Spinal cord (tissue), 10 donors: ENCODE results near the gene BBLN. TPM values are rescaled to one million over a fixed set of nuclear protein-coding genes. Genes with fewer than 3 reads are reported as not detected.
A peak's percentile ranks its signal among the peaks of the same experiment; 100 is the strongest.
"Not testable (repeated sequence)": the region's sequence is repeated elsewhere in the genome, so short reads cannot be mapped to it uniquely, and the experiment has no call there.

Source experiments
- DNase-seq, 6 donors: peaks; one replicate each; pipeline versions ENCODE4 v3.0.0 to v3.0.0-alpha.2; 2013 to 2015; ENCODE audit warnings: low spot score in 6 of 6, low read depth in 4 of 6
- H3K27ac ChIP-seq: one replicate; pipeline ENCODE4 v1.5.1; 2013; ENCODE audit warnings: low read depth, low read length, control low read depth
- H3K27me3 ChIP-seq: one replicate; pipeline ENCODE4 v1.6.1; 2013; ENCODE audit warnings: low read length; ENCODE audit not compliant: control insufficient read depth, insufficient read depth
- H3K36me3 ChIP-seq: one replicate; pipeline ENCODE4 v1.6.1; 2013; ENCODE audit warnings: low read length; ENCODE audit not compliant: control insufficient read depth, insufficient read depth
- H3K4me1 ChIP-seq: one replicate; pipeline ENCODE4 v1.6.1; 2013; ENCODE audit warnings: low read length; ENCODE audit not compliant: control insufficient read depth, insufficient read depth
- H3K4me3 ChIP-seq: one replicate; pipeline ENCODE4 v1.5.1; 2013; ENCODE audit warnings: low read depth, low read length, control low read depth
- H3K9me3 ChIP-seq: one replicate; pipeline ENCODE4 v1.6.1; 2013; ENCODE audit warnings: low read length; ENCODE audit not compliant: control insufficient read depth, insufficient read depth
- WGBS: methylation state at CpG from one replicate; pipeline ENCODE4 v1.1.5; 2013; ENCODE audit warnings: missing lambda C conversion rate; ENCODE audit not compliant: insufficient coverage; 5-methylcytosine and 5-hydroxymethylcytosine counted together
- polyA plus RNA-seq, 2 donors: library from polyadenylated mRNA; unstranded; fragments of 120-200 nt; gene quantifications; one replicate each; pipeline ENCODE4 v1.2.1, GENCODE V29; 2013; ENCODE audit not compliant: insufficient read length in 2 of 2
- total RNA-seq, 2 donors: library from RNA; depleted of rRNA in 1 of 2; stranded (reverse); fragments of 120-200 nt in 1 of 2; fragments of >200 nt in 1 of 2; gene quantifications; one replicate each; pipeline versions ENCODE4 v1.2.3 to v1.2.4, GENCODE V29; 2013 to 2014
- donor health status: healthy.

Gene BBLN
- total and polyA plus RNA-seq, 4 donors = 35.6 to 210 (median 174) TPM

DNA sequence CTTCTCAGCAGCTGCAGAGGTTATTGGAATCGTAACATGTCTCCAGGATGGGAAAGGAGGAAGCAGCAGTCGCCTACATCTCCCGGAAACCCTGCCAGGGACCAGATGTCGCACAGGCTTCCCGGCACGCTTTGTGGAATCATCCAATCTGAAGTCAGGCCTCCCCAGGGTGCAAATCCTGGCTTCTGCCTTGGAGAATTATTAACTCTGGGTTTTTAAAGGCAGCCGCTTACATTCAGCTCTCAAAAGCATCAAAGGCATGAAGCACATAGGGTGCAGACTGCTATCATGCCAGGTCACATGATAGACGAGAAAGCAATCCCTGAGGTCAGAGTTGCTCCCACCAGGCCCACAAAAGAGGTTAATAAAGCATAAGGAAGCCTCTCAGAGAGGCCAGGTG, 27.9 kb upstream of the BBLN start:
- peak in 3 of 6 donors; percentile 11 to 89 (median 54) for DNase-seq
- H3K9me3 ChIP-seq, H3K27ac ChIP-seq, H3K4me3 ChIP-seq, H3K27me3 ChIP-seq, H3K36me3 ChIP-seq: not testable (repeated sequence)
- WGBS = 13% methylated on average over 8 of the region's 8 CpGs
- H3K4me1 ChIP-seq = peaks cover 25% of the 10 kb centered on the region

DNA sequence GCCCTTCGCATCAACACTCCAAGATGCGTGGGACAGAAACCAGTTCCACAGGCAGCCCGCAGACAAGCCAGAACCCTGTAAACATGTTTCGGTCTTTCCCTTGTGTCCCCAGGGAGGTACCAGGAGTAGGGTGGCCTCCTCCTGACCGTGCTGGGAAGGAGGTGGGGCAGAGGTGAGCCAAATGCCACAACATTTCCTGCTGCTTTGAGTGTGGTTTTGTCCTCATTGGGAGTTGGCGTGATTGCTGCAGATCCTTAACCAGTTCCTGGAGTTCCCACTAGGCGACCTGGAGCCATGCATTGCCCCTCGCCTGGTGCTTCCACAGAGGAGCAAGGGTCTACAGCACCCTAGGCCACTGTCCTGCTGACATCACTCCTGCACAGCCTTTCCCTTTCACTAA, 24.5 kb upstream of the BBLN start:
- peaks cover 12% of the 10 kb centered on the region for H3K4me1 ChIP-seq
- DNase-seq, H3K9me3 ChIP-seq, H3K27me3 ChIP-seq, H3K27ac ChIP-seq, H3K36me3 ChIP-seq, H3K4me3 ChIP-seq: not testable (repeated sequence)
- 68% methylated on average over 8 of the region's 8 CpGs for WGBS

DNA sequence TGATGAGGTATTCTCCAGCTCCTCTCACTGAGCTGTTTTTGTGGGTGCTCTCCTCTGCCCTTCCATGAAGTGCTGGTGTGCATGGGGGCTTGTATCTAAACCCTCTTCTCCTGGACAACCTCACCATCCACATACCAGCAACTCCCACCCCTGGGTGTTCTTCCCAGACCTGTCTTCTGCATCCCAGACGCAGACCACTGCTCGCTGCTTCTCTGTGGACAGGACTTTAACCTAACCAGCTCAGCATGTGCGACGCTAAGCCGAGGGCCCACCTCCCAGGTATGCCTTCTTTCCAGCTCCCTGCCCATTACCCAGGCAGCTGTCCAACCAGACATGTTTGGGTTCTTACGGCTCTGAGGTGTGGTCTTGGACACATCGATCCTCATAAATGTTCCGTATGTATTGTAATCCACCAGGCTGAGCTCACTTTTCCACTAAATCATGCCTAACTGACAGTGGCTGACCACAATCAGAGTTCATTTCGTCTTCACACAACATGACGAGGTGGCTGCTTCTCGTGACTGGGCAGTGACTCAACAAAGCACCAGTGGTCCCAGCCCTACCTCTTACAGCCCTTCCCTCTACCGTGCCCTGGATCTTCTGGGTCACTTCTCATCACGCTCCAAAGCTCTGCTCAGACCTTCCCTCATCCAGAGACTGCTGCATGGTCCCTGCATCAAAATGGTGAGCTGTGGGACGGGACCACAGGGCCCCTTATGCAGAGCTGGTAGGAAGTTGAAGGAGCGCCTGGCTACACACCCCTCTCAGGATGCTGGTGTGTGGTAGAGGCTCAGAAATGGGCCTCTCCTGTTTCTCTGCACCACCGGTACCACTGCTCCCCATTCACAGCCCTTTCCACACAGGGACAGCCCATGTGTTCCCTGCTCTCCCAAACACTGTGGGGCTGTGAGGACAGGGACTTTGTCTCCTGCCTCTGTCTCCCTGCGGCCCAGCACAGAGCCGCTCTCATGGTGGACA, 23.0 kb upstream of the BBLN start:
- no peak for DNase-seq
- Histone ChIP-seq H3K27ac (no peak overlapping the region), H3K4me3 (no peak overlapping the region), H3K27me3 (no peaks in the 10 kb centered on the region), H3K4me1 (peaks cover 1% of the 10 kb centered on the region), H3K9me3 (no peaks in the 10 kb centered on the region), H3K36me3 (no peaks in the 10 kb centered on the region)
- WGBS = 83% methylated on average over 14 of the region's 18 CpGs

DNA sequence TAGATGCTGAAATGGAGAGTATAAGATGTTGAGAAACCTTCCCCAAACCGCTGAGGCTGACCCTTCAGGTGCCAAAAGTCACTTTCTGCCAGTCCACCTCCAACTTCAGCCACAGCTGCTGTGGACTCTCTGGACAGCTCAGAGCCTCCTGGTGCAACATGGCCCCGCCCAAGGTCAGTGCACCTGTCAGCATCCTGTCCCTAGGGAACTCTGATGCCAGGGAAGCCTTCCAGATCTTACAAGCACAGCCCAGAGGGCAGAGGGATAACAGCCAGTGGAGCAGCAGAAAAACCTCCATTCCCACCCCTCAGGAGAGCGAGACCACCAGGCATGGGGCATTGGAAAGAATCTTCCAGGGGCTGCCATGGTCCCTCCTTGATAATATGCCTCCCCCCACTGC, 22.1 kb upstream of the BBLN start:
- H3K27ac ChIP-seq = no peak overlapping the region
- H3K27me3 ChIP-seq = no peaks in the 10 kb centered on the region
- no peak overlapping the region for H3K4me3 ChIP-seq
- no peaks in the 10 kb centered on the region for H3K9me3 ChIP-seq
- no peaks in the 10 kb centered on the region for H3K4me1 ChIP-seq
- no peaks in the 10 kb centered on the region for H3K36me3 ChIP-seq
- DNase-seq = no peak
- WGBS = 100% methylated on average over 1 of the region's 3 CpGs

DNA sequence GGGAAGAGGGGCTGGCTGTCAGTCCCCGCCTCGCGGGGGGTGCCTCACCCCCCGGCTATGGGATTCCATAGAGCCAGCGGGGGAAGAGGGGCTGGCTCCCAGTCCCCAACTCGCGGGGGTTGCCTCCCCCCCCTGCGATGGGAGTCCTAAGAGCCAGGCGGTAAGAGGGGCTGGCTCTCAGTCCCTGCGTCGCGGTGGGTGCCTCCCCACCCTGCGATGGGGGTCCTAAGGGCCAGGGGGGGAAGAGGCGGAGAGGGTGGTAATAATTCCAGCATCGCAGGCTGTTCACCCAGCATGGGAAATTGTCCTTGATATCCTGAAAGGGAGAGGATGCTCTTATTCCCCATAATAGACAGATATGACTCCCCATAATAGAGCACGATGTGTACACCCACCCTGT, 20.4 kb upstream of the BBLN start:
- H3K4me3 ChIP-seq = no peak overlapping the region
- WGBS = 70% methylated on average over 4 of the region's 16 CpGs
- H3K36me3 ChIP-seq = no peaks in the 10 kb centered on the region
- no peaks in the 10 kb centered on the region for H3K27me3 ChIP-seq
- no peaks in the 10 kb centered on the region for H3K4me1 ChIP-seq
- no peak for DNase-seq
- H3K9me3 ChIP-seq = no peaks in the 10 kb centered on the region
- H3K27ac ChIP-seq = no peak overlapping the region

DNA sequence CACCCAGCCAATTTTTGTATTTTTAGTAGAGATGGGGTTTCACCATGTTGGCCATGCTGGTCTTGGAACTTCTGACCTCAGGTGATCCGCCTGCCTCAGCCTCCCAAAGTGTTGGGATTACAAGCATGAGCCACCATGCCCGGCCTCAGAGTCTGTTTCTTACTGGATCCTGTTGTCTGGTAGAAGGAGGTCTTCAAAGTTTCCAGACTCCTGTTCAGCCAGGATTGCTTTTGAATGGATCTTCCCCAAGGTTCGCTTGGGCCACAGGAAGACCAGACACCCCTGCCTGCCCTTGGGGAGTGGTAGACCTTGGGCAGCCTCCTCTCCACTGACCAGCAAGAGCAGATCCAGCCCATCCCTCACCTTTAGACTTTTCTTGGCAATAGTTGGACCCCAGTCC, 18.5 kb upstream of the BBLN start:
- no peak for DNase-seq
- no peak overlapping the region for H3K27ac ChIP-seq
- H3K27me3 ChIP-seq = no peaks in the 10 kb centered on the region
- no peaks in the 10 kb centered on the region for H3K9me3 ChIP-seq
- no peaks in the 10 kb centered on the region for H3K36me3 ChIP-seq
- 100% methylated on average over 3 of the region's 3 CpGs for WGBS
- H3K4me3 ChIP-seq = no peak overlapping the region
- no peaks in the 10 kb centered on the region for H3K4me1 ChIP-seq

DNA sequence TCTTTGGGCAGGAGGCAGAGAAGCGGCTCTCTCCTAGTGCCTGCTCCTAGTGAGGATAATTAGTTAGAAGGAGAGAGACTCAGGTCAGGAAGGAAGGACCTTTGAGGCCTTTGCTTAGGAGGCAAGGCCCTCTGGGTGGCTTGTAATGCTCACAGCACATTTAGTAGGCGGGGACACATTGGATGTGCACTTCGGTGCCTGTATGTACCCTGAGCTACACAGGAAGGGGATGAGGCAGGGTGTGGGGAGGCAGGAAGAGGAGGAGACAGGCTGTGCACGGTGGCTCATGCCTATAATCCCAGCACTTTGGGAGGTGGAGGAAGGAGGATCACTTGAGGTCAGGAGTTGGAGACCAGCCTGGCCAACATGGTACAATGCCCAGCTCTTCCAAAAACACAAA, 18.0 kb upstream of the BBLN start:
- 86% methylated on average over 4 of the region's 4 CpGs for WGBS
- Histone ChIP-seq H3K27me3 (no peaks in the 10 kb centered on the region), H3K9me3 (no peaks in the 10 kb centered on the region), H3K4me3 (no peak overlapping the region), H3K36me3 (no peaks in the 10 kb centered on the region), H3K4me1 (no peaks in the 10 kb centered on the region), H3K27ac (no peak overlapping the region)
- no peak for DNase-seq

DNA sequence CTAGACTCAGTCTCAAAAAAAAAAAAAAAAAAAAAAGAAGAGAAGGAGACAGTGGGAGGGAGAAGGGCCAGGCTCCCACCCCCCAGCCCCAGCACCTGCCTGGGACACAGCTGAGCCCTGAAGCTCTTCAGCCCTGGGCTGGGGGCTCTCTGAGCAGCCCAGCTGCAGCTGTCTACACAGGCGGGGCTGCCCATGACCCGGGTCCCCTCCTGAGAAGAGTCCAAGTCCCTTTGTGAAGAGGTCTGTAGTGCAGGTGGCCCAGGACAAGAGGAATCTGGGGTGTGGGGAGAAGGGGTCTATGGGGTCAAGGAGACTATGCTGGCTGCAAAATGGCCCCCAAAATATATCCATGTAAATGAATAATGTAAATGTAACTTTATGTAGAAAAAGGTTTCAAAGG, 17.5 kb upstream of the BBLN start:
- Histone ChIP-seq H3K4me1 (no peaks in the 10 kb centered on the region), H3K4me3 (no peak overlapping the region), H3K27ac (no peak overlapping the region), H3K9me3 (no peaks in the 10 kb centered on the region), H3K36me3 (no peaks in the 10 kb centered on the region), H3K27me3 (no peaks in the 10 kb centered on the region)
- WGBS = 88% methylated on average over 1 of the region's 2 CpGs
- DNase-seq = no peak

DNA sequence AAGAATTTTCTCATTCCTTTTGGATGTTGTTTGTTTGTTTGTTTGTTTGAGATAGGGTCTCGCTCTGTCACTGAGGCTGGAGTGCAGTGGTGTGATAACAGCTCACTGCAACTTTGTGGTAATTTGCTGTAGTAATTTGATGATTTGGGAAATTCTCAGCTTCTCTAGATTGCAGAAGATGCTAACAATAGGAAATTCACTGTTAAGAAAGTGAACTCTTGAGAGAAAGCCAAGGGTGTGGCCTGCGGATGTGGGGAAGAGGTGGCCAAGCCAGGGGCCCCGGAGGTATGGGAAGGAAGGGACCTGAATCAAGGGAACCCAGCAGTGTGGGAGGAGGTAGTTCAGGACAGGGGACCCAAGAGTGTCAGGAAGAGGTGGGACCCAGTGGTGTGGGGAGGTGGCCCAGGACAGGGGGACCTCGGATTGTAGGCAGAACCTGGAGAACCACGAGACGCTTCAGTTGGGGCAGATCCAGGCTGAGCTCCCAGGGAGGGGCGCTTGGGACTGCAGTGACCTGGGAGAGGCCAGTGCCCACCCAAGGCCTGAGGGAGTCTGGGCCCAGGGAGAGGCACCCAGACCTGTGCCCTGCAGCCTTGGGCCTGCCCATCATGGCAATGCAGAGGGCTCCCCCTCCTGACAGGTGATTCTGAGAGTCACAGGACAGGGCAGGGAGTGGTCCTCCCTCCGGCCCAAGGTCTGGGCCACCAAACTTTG, 16.4 kb upstream of the BBLN start:
- H3K9me3 ChIP-seq = no peaks in the 10 kb centered on the region
- H3K4me3 ChIP-seq = no peak overlapping the region
- H3K4me1 ChIP-seq = peaks cover 6% of the 10 kb centered on the region
- no peaks in the 10 kb centered on the region for H3K27me3 ChIP-seq
- H3K27ac ChIP-seq = no peak overlapping the region
- WGBS = 90% methylated on average over 7 of the region's 8 CpGs
- DNase-seq = no peak
- H3K36me3 ChIP-seq = no peaks in the 10 kb centered on the region
